ENCODE results near the gene EPHA4.

Gene EPHA4

DNA sequence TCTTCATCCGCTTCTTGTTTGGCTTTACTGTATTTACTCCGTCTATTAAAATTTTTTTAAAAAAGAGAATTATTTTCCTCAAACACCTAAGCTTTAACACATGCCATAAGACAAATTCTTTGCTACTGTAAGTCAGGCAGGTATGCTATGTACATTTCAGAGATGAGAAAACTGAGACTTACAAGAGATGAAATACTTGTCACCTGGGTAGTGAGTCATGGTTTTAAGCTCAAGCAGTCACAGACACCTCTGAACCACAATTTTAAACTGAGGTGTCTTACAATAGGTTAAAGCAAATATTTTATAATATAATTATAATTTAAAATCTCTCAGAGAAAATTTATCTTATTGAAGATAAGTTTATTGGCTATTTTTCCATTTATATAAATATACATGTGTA is 126.0 kb downstream of the EPHA4 start:
- no peak overlapping the region for H3K4me3 ChIP-seq (ENCODE audit: low read depth, low read length)
- TF ChIP-seq, protein P1, sequence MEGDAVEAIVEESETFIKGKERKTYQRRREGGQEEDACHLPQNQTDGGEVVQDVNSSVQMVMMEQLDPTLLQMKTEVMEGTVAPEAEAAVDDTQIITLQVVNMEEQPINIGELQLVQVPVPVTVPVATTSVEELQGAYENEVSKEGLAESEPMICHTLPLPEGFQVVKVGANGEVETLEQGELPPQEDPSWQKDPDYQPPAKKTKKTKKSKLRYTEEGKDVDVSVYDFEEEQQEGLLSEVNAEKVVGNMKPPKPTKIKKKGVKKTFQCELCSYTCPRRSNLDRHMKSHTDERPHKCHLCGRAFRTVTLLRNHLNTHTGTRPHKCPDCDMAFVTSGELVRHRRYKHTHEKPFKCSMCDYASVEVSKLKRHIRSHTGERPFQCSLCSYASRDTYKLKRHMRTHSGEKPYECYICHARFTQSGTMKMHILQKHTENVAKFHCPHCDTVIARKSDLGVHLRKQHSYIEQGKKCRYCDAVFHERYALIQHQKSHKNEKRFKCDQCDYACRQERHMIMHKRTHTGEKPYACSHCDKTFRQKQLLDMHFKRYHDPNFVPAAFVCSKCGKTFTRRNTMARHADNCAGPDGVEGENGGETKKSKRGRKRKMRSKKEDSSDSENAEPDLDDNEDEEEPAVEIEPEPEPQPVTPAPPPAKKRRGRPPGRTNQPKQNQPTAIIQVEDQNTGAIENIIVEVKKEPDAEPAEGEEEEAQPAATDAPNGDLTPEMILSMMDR (IDR thresholded peaks at IDR 0.05; ENCODE audit: low read depth, low read length), result no peak

DNA sequence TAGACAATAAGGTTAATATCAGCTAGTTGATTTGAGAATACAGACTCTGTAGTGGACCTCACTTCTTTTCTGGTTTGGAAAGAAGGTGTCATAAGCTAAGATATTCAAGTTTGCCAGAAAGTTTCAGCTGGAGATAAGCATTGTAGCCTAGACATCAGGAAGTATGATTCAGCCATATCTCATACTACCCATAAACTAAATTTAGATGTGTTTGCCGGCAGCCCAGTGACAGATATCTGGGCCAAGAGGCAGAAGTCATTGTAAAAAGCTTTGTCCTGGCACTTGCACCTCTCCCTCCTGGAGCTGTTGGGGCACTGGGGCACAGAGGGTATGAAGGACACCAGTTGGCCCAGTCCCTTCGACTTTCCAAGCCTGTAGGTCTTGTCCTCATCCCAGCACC is 128.0 kb downstream of the EPHA4 start:
- TF ChIP-seq, protein P1 (IDR thresholded peaks at IDR 0.05; ENCODE audit: low read depth, low read length), result no peak
- no peak overlapping the region for H3K4me3 ChIP-seq (ENCODE audit: low read depth, low read length)

DNA sequence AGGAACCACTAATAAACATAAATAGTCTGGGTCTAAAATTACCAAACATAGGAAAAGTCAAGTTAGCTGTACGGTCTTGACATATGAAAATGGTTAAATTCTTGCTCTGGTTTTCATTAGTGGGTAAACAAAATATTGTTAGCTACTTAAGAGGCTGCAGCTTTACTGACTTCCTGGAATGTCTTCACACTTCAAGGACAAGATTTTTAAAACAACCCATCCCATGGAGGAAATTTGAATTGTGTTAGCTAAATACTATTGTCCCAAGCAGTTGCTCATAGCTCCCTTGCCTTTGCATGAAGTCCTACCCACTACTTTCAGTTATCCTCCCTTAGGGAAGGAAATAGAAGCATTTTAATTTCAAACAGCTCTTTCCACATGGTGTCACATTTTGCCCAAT is 128.5 kb downstream of the EPHA4 start:
- H3K4me3 ChIP-seq (ENCODE audit: low read depth, low read length), result no peak overlapping the region
- TF ChIP-seq, protein P1 (IDR thresholded peaks at IDR 0.05; ENCODE audit: low read depth, low read length), result no peak

DNA sequence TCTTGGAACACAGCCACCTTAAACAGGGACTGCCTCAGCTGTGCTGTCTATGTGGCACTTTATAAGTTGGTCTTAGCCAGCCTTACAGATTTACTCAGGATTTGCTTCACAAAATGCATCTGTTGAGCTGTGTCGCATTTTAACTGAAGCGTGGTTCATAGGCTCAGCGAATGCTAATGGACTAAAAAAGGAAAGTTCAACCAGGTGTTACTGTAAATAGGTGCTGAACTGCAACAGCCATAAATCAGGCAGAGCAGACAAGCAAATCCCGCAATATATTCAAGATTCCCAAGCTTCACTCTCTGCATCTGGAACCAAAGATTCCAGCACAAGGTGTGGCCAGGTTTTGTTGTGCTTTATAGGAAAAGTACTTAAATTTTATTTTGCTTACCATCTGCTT is 130.0 kb downstream of the EPHA4 start:
- TF ChIP-seq, protein P1 (IDR thresholded peaks at IDR 0.05; ENCODE audit: low read depth, low read length), result no peak

DNA sequence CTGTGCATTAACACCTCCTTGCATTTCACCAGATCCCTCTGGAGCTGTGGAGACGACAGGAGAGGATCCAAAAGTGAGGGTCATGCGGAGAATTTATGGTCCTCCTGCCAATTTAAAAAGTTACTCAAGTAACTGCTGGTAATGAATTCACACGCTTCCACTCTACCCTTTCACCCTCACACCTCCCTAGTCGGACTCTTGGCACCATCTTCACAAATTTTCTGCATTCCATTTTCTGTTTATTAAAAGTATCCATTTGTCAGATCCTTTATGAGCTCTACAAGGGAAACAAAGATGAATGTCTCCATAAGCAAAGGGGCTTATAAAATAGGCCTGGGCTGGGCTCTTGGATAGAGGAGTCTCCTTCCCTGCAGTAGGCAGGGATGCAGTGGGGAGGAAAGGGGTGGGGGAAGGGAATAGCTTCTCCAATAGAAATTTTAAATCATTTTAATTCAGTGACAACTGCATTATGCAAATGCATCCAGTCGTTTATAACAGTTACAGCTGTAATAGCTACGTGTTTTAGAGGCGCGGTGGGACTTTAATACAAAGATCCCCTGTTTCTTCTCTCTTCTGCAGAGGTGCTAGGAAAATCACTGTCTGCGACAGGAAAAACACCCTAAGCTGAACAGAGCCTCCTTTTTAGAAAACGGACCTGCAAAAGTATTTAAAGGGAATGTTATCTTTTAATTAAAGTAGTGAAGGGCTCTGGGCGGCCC is 132.2 kb downstream of the EPHA4 start:
- TF ChIP-seq, protein P1 (IDR thresholded peaks at IDR 0.05; ENCODE audit: low read depth, low read length), result no peak
- H3K4me3 ChIP-seq (ENCODE audit: low read depth, low read length), result no peak overlapping the region

More for the DNA sequence above, 130.0 kb downstream of the EPHA4 start:
- no peak overlapping the region for H3K4me3 ChIP-seq (ENCODE audit: low read depth, low read length)

DNA sequence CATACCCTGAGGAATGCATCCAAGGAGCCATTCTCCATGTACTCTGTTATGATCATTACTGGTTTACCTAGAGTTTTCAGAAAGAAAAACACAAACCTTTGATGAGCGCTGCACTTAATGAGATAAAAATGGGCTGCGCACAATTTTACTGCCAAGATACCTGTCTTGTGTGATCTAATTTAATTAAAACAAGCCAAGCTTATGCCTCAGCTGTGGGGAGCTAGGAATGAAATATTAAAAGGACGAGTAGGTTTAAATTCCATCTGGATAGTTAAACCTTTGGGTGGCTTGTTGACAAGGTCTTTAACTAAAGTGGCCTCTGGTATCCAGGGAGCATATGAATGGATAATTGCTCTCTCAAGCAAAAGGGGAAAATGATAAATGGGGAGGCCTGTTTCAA is 135.0 kb downstream of the EPHA4 start:
- TF ChIP-seq, protein P1 (IDR thresholded peaks at IDR 0.05; ENCODE audit: low read depth, low read length), result no peak
- H3K4me3 ChIP-seq (ENCODE audit: low read depth, low read length), result no peak overlapping the region

DNA sequence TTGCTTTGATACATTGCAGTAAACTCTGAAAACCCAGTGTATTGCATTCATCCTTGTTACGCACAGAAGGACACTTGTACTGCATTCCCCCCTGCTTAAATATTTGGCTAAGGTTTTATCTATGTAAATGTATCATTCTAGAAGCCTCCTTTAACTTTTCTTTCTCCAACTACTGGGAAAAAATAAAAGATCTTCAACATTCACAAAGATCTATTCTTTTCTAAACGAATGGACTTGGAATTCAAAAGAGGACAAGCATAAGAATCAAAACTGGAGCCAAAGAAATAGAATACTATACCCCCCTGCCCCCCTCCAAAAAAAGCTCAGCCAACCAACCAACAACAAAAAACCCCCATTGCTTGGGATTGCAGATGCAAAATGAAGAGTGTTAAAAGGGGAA is 136.9 kb downstream of the EPHA4 start:
- TF ChIP-seq, protein P1 (IDR thresholded peaks at IDR 0.05; ENCODE audit: low read depth, low read length), result no peak
- no peak overlapping the region for H3K4me3 ChIP-seq (ENCODE audit: low read depth, low read length)

Data from WI38 (cell line).